HepG2 (cell line): ENCODE measurements around the gene APBA1. TPM values are rescaled to one million over a fixed set of nuclear protein-coding genes. Genes with fewer than 3 reads are reported as not detected.

Experiments
- ATAC-seq: fragments of 200-7000 bp; cut with Tn5 transposase; 3 replicates; pipeline ENCODE4 v1.9.1; 2020; ENCODE audit warnings: mild to moderate bottlenecking, moderate library complexity
- BruUV-seq: library from RNA; stranded (reverse); fragments of 400-500 nt; replicated peaks from 2 replicates; lab custom pipeline; 2021; lab: Mats Ljungman, UMichigan
- CTCF ChIA-PET: fragments of 300-600 bp; formaldehyde crosslinking; extraction: SDS; loops from one replicate; lab custom pipeline; 2021; ENCODE audit warnings: low total read pairs, inconsistent platforms, low intra/inter-chr PET ratio; lab: Yijun Ruan, JAX
- POLR2A ChIA-PET: fragments of 350-600 bp; sonication (Branson Sonifier 250); formaldehyde crosslinking; loops from one replicate; lab custom pipeline; 2020; ENCODE audit warnings: antibody characterized with exemption, inconsistent platforms; lab: Yijun Ruan, JAX
- DNase-seq: peaks from one replicate; pipeline ENCODE4 v3.0.0-alpha.2; 2015; ENCODE audit warnings: low spot score
- FAIRE-seq: peaks from 3 replicates; lab custom pipeline; 2011; peaks lifted over from hg19 to GRCh38; lab: Jason Lieb, UNC
- H2AFZ ChIP-seq: one replicate; pipeline ENCODE4 v1.6.1; 2011; ENCODE audit warnings: low read length, inconsistent platforms
- H3K27ac ChIP-seq: fragments of 300-600 bp; 3 replicates; pipeline ENCODE4 v1.8.0; 2011; ENCODE audit warnings: mixed run types, mild to moderate bottlenecking, mixed read lengths, low read length, inconsistent platforms; ENCODE audit not compliant: insufficient read depth; ENCODE audit errors: extremely low read length
- H3K27me3 ChIP-seq, 2 experiments: fragments of 200-600 bp in 1 of 2; 2 replicates in 1 of 2; 3 replicates in 1 of 2; pipeline versions ENCODE4 v1.6.0 to v1.8.0; 2011; ENCODE audit warnings: low read length in 2 of 2, mild to moderate bottlenecking in 2 of 2, moderate library complexity in 2 of 2, inconsistent platforms in 1 of 2; ENCODE audit not compliant: insufficient read depth in 2 of 2, control insufficient read depth in 1 of 2
- H3K36me3 ChIP-seq, 2 experiments: fragments of 200-600 bp in 1 of 2; replicated peaks in 1 of 2; 2 replicates in 1 of 2; 3 replicates in 1 of 2; pipeline versions ENCODE4 v1.5.1 to v1.8.0; 2011; ENCODE audit warnings: low read length in 2 of 2, inconsistent platforms in 1 of 2; ENCODE audit not compliant: insufficient read depth in 2 of 2, control insufficient read depth in 1 of 2
- H3K4me1 ChIP-seq: 2 replicates; pipeline ENCODE4 v1.5.1; 2012; ENCODE audit warnings: low read length, inconsistent platforms; ENCODE audit not compliant: insufficient read depth
- H3K4me2 ChIP-seq: 2 replicates; pipeline ENCODE4 v1.6.0; 2011; ENCODE audit warnings: low read depth, low read length, inconsistent platforms
- H3K4me3 ChIP-seq, 3 experiments: fragments of 200-600 bp in 1 of 3; sonication (generic), shearing (Covaris generic) in 1 of 3; replicated peaks in 1 of 3; 2 replicates each; pipeline ENCODE4 v1.5.1; 2011 to 2016; ENCODE audit warnings: low read length in 3 of 3, inconsistent platforms in 2 of 3, low read depth in 2 of 3, mild to moderate bottlenecking in 2 of 3, control low read depth in 1 of 3, mixed read lengths in 1 of 3; ENCODE audit not compliant: insufficient read depth in 1 of 3
- H3K79me2 ChIP-seq: one replicate; pipeline ENCODE4 v1.6.1; 2011; ENCODE audit warnings: low read length, inconsistent platforms; ENCODE audit not compliant: insufficient read depth
- H3K9ac ChIP-seq: 2 replicates; pipeline ENCODE4 v1.6.0; 2011; ENCODE audit warnings: mild to moderate bottlenecking, low read depth, low read length, inconsistent platforms; ENCODE audit not compliant: insufficient read depth
- H3K9me3 ChIP-seq: 2 replicates; pipeline ENCODE4 v1.5.1; 2012; ENCODE audit warnings: mild to moderate bottlenecking, low read length
- H4K20me1 ChIP-seq: 2 replicates; pipeline ENCODE4 v1.6.0; 2011; ENCODE audit warnings: inconsistent platforms, mild to moderate bottlenecking, low read length, moderate library complexity; ENCODE audit not compliant: insufficient read depth
- BORCS8-MEF2B ChIP-seq: sonication (generic); formaldehyde crosslinking; IDR thresholded peaks from 2 replicates; pipeline ENCODE4 v1.8.0; 2022; ENCODE audit warnings: mild to moderate bottlenecking, missing genetic modification reagents
- DNMT1 ChIP-seq: sonication (generic); formaldehyde crosslinking; IDR thresholded peaks from 2 replicates; pipeline ENCODE4 v1.5.1; 2020; ENCODE audit warnings: mild to moderate bottlenecking, missing genetic modification reagents
- GATAD2A ChIP-seq: IDR thresholded peaks from 2 replicates; pipeline ENCODE4 v1.6.1; 2016
- IRF2 ChIP-seq: IDR thresholded peaks from 2 replicates; pipeline ENCODE4 v1.6.1; 2018; ENCODE audit warnings: missing genetic modification reagents, missing compliant biosample characterization
- MED1 ChIP-seq: sonication (generic); formaldehyde crosslinking; IDR thresholded peaks from 2 replicates; pipeline ENCODE4 v1.4.0; 2020; ENCODE audit warnings: missing genetic modification reagents
- MTERF4 ChIP-seq: sonication (generic); formaldehyde crosslinking; IDR thresholded peaks from 2 replicates; pipeline ENCODE4 v1.8.0; 2023; ENCODE audit warnings: mild to moderate bottlenecking, missing genetic modification reagents
- PHF5A ChIP-seq: IDR thresholded peaks from one replicate; pipeline ENCODE4 v1.6.1; 2018; ENCODE audit warnings: low read depth, missing genetic modification reagents; ENCODE audit not compliant: unreplicated experiment
- SATB2 ChIP-seq: sonication (generic); formaldehyde crosslinking; IDR thresholded peaks from 2 replicates; pipeline ENCODE4 v1.5.0; 2020; ENCODE audit warnings: missing genetic modification reagents
- SMYD3 ChIP-seq: sonication (generic); formaldehyde crosslinking; IDR thresholded peaks from 2 replicates; pipeline ENCODE4 v1.8.1; 2023; ENCODE audit warnings: mild to moderate bottlenecking, missing genetic modification reagents
- ZBTB4 ChIP-seq: sonication (generic); formaldehyde crosslinking; IDR thresholded peaks from 2 replicates; pipeline ENCODE4 v1.4.0; 2020; ENCODE audit warnings: missing genetic modification reagents, mild to moderate bottlenecking, borderline replicate concordance
- ZNF329 ChIP-seq: sonication (generic); formaldehyde crosslinking; IDR thresholded peaks from 2 replicates; pipeline ENCODE4 v1.9.0; 2021; ENCODE audit warnings: low read depth, mild to moderate bottlenecking, missing genetic modification reagents
- ZNF704 ChIP-seq: sonication (generic); formaldehyde crosslinking; IDR thresholded peaks from 2 replicates; pipeline ENCODE4 v1.8.1; 2023; ENCODE audit warnings: mild to moderate bottlenecking, inconsistent platforms, moderate library complexity, missing genetic modification reagents, borderline replicate concordance
- ZNF775 ChIP-seq: sonication (generic); formaldehyde crosslinking; IDR thresholded peaks from 2 replicates; pipeline ENCODE4 v1.4.0; 2020; ENCODE audit warnings: missing genetic modification reagents, mild to moderate bottlenecking, moderate library complexity, borderline replicate concordance
- ZSCAN21 ChIP-seq: sonication (generic); formaldehyde crosslinking; IDR thresholded peaks from 2 replicates; pipeline ENCODE4 v1.8.0; 2022; ENCODE audit warnings: mild to moderate bottlenecking, missing genetic modification reagents, moderate library complexity, borderline replicate concordance
- WGBS: methylation state at CpG from one replicate; pipeline ENCODE4 v1.1.6; 2017; ENCODE audit warnings: low lambda C conversion rate; 5-methylcytosine and 5-hydroxymethylcytosine counted together
- in situ Hi-C: cut with HindIII; loops from 2 replicates; pipeline ENCODE4 v1.10.0; 2017; ENCODE audit warnings: low pct_unique_long_range_greater_than_20kb; ENCODE audit not compliant: extremely low pct_ligation_motif_present
- intact Hi-C: fragments of 100-400 bp; cut with micrococcal nuclease; formaldehyde crosslinking; loops from one replicate; pipeline ENCODE4 v1.10.0; 2022; ENCODE audit not compliant: unreplicated experiment
- polyA plus RNA-seq, 8 experiments: library from polyadenylated mRNA; depleted of rRNA in 3 of 8; stranded (reverse) in 7 of 8; unstranded in 1 of 8; fragments of >200 nt; fragmentation: Illumina TruSeq in 4 of 8; extraction: Trizol in 4 of 8; gene quantifications; 2 replicates each; pipeline versions ENCODE4 v1.2.1 to v1.2.3, GENCODE V29; 2011 to 2016; ENCODE audit warnings: low read depth in 4 of 8, missing spikeins in 1 of 8, mixed read lengths in 1 of 8; ENCODE audit not compliant: insufficient read depth in 1 of 8
- total RNA-seq, 5 experiments: library from RNA; depleted of rRNA; stranded (reverse); fragments of >200 nt; fragmentation: Illumina TruSeq; extraction: Trizol; gene quantifications; 2 replicates each; pipeline ENCODE4 v1.2.3, GENCODE V29; 2016; ENCODE audit warnings: low read depth in 1 of 5

Gene APBA1
- total and polyA plus RNA-seq, 2 of the 13 experiments (the other 11 are each of a cell fraction or from before 2014, with no cell fraction given), result 0.15 TPM; not detected in 1

GRCh38 chr9:69667306-69667705, 4.9 kb downstream of the APBA1 start:
- Histone ChIP-seq H3K79me2 (no peaks in the 10 kb centered on the region), H3K27me3 (peaks cover 2 to 41% of the 10 kb centered on the region in 2 experiments), H3K4me1 (no peaks in the 10 kb centered on the region), H3K9ac (no peak overlapping the region), H3K4me2 (no peak overlapping the region), H3K36me3 (no peaks in the 10 kb centered on the region), H3K9me3 (no peaks in the 10 kb centered on the region), H3K4me3 (no peak overlapping the region), H4K20me1 (no peaks in the 10 kb centered on the region), H2AFZ (no peak overlapping the region), H3K27ac (no peak overlapping the region)
- intact Hi-C loops (no loop called here), in situ Hi-C loops (no loop called here)
- CTCF ChIA-PET, result no interaction called here
- FAIRE-seq (no peak), DNase-seq (no peak), ATAC-seq (no peak)
- POLR2A ChIA-PET, result no interaction called here
- TF ChIP-seq DNMT1 (no peak), ZNF775 (CRISPR knock-in tag) (no peak), PHF5A (CRISPR knock-in tag) (no peak)
- no TSS peak for BruUV-seq
- WGBS, result 27% methylated on average over 1 of the region's 1 CpG

GRCh38 chr9:69660304-69660703, 11.9 kb downstream of the APBA1 start:
- H3K4me1 ChIP-seq, result no peaks in the 10 kb centered on the region
- DNase-seq, result no peak
- CTCF ChIA-PET, result no interaction called here
- no peaks in the 10 kb centered on the region for H3K36me3 ChIP-seq
- 5% methylated on average over 2 of the region's 2 CpGs for WGBS
- H3K27ac ChIP-seq, result no peak overlapping the region
- POLR2A ChIA-PET, result no interaction called here
- no peak for FAIRE-seq
- TF ChIP-seq MED1 (CRISPR knock-in tag), result no peak
- no peak for TF ChIP-seq BORCS8-MEF2B
- TF ChIP-seq SATB2 (CRISPR knock-in tag), result no peak
- no peak for TF ChIP-seq IRF2 (CRISPR knock-in tag)
- no peak for TF ChIP-seq SMYD3 (CRISPR knock-in tag)
- TF ChIP-seq ZSCAN21 (CRISPR knock-in tag), result no peak
- TF ChIP-seq GATAD2A (CRISPR knock-in tag), result no peak
- TF ChIP-seq ZNF329 (CRISPR knock-in tag), result no peak
- no peak for TF ChIP-seq MTERF4 (CRISPR knock-in tag)
- no peak for TF ChIP-seq ZNF704 (CRISPR knock-in tag)
- TF ChIP-seq ZBTB4 (CRISPR knock-in tag), result no peak
- in situ Hi-C loops, result no loop called here
- H2AFZ ChIP-seq, result no peak overlapping the region
- no peaks in the 10 kb centered on the region for H3K79me2 ChIP-seq
- H3K27me3 ChIP-seq, result no peaks in the 10 kb centered on the region
- H3K9me3 ChIP-seq, result no peaks in the 10 kb centered on the region
- no peak overlapping the region for H3K9ac ChIP-seq
- no peak overlapping the region for H3K4me2 ChIP-seq
- no peaks in the 10 kb centered on the region for H4K20me1 ChIP-seq
- H3K4me3 ChIP-seq, result no peak overlapping the region
- intact Hi-C loops, result no loop called here
- no TSS peak for BruUV-seq
- no peak for ATAC-seq
